ENCODE data around the gene NFKB2. TPM values are rescaled to one million over a fixed set of nuclear protein-coding genes. Genes with fewer than 3 reads are reported as not detected.

Gene NFKB2
- total RNA-seq, 1 experiment from 2014 or later = 27.6 TPM

DNA sequence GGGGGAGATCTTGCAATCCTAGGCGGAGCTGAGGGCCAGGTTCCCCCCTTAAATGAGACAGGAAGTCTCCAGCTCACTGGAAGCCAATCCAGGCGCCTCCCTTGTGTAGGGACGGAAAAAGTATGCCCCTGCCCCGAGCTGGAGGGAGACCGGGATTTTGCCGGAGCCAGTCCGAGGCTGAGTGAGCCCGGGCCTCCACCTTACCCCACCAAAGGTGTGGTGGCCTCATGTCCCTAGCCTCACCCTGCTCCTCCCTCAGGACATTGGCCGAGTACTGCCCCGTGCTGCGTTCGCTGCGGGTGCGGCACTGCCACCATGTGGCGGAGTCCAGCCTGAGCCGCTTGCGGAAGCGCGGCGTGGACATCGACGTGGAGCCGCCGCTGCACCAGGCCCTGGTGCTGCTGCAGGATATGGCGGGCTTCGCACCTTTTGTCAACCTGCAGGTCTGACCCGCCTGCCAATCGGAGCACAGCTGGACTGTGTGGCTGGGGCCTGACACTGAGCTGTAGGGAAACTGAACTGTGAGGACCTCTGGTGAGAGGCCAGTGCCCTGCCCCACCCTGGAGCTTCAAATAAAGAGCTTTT lies 27.1 kb downstream of the NFKB2 start (continued):
- TF ChIP-seq, protein P1, sequence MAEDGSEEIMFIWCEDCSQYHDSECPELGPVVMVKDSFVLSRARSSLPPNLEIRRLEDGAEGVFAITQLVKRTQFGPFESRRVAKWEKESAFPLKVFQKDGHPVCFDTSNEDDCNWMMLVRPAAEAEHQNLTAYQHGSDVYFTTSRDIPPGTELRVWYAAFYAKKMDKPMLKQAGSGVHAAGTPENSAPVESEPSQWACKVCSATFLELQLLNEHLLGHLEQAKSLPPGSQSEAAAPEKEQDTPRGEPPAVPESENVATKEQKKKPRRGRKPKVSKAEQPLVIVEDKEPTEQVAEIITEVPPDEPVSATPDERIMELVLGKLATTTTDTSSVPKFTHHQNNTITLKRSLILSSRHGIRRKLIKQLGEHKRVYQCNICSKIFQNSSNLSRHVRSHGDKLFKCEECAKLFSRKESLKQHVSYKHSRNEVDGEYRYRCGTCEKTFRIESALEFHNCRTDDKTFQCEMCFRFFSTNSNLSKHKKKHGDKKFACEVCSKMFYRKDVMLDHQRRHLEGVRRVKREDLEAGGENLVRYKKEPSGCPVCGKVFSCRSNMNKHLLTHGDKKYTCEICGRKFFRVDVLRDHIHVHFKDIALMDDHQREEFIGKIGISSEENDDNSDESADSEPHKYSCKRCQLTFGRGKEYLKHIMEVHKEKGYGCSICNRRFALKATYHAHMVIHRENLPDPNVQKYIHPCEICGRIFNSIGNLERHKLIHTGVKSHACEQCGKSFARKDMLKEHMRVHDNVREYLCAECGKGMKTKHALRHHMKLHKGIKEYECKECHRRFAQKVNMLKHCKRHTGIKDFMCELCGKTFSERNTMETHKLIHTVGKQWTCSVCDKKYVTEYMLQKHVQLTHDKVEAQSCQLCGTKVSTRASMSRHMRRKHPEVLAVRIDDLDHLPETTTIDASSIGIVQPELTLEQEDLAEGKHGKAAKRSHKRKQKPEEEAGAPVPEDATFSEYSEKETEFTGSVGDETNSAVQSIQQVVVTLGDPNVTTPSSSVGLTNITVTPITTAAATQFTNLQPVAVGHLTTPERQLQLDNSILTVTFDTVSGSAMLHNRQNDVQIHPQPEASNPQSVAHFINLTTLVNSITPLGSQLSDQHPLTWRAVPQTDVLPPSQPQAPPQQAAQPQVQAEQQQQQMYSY (CRISPR knock-in tag; IDR thresholded peaks at IDR 0.05) = no peak; the same call in 1 of the 2 replicates
- peak; percentile 98 for TF ChIP-seq ZNF121 (CRISPR knock-in tag; IDR thresholded peaks at IDR 0.05)
- no peak for TF ChIP-seq GTF2I (CRISPR knock-in tag; conservative IDR thresholded peaks at IDR 0.05)
- TF ChIP-seq, protein P2, sequence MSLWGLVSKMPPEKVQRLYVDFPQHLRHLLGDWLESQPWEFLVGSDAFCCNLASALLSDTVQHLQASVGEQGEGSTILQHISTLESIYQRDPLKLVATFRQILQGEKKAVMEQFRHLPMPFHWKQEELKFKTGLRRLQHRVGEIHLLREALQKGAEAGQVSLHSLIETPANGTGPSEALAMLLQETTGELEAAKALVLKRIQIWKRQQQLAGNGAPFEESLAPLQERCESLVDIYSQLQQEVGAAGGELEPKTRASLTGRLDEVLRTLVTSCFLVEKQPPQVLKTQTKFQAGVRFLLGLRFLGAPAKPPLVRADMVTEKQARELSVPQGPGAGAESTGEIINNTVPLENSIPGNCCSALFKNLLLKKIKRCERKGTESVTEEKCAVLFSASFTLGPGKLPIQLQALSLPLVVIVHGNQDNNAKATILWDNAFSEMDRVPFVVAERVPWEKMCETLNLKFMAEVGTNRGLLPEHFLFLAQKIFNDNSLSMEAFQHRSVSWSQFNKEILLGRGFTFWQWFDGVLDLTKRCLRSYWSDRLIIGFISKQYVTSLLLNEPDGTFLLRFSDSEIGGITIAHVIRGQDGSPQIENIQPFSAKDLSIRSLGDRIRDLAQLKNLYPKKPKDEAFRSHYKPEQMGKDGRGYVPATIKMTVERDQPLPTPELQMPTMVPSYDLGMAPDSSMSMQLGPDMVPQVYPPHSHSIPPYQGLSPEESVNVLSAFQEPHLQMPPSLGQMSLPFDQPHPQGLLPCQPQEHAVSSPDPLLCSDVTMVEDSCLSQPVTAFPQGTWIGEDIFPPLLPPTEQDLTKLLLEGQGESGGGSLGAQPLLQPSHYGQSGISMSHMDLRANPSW (CRISPR knock-in tag; conservative IDR thresholded peaks at IDR 0.05; ENCODE audit: low read depth) = no peak
- no peak for TF ChIP-seq ATF1 (CRISPR knock-in tag; IDR thresholded peaks at IDR 0.05)
- TF ChIP-seq, protein P3, sequence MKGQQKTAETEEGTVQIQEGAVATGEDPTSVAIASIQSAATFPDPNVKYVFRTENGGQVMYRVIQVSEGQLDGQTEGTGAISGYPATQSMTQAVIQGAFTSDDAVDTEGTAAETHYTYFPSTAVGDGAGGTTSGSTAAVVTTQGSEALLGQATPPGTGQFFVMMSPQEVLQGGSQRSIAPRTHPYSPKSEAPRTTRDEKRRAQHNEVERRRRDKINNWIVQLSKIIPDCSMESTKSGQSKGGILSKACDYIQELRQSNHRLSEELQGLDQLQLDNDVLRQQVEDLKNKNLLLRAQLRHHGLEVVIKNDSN (CRISPR knock-in tag; IDR thresholded peaks at IDR 0.05) = peak; percentile 57
- TF ChIP-seq ETV6 (CRISPR knock-in tag; IDR thresholded peaks at IDR 0.05) = peak; percentile 72; the same call in 1 of the 2 replicates
- TF ChIP-seq FOXP1 (CRISPR knock-in tag; IDR thresholded peaks at IDR 0.05; ENCODE audit: borderline replicate concordance) = peak; percentile 75
- TF ChIP-seq, protein P4, sequence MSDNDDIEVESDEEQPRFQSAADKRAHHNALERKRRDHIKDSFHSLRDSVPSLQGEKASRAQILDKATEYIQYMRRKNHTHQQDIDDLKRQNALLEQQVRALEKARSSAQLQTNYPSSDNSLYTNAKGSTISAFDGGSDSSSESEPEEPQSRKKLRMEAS (CRISPR knock-in tag; IDR thresholded peaks at IDR 0.05) = peak; percentile 97
- TF ChIP-seq MXD4 (CRISPR knock-in tag; IDR thresholded peaks at IDR 0.05; ENCODE audit: borderline replicate concordance) = no peak
- TF ChIP-seq, protein P5, sequence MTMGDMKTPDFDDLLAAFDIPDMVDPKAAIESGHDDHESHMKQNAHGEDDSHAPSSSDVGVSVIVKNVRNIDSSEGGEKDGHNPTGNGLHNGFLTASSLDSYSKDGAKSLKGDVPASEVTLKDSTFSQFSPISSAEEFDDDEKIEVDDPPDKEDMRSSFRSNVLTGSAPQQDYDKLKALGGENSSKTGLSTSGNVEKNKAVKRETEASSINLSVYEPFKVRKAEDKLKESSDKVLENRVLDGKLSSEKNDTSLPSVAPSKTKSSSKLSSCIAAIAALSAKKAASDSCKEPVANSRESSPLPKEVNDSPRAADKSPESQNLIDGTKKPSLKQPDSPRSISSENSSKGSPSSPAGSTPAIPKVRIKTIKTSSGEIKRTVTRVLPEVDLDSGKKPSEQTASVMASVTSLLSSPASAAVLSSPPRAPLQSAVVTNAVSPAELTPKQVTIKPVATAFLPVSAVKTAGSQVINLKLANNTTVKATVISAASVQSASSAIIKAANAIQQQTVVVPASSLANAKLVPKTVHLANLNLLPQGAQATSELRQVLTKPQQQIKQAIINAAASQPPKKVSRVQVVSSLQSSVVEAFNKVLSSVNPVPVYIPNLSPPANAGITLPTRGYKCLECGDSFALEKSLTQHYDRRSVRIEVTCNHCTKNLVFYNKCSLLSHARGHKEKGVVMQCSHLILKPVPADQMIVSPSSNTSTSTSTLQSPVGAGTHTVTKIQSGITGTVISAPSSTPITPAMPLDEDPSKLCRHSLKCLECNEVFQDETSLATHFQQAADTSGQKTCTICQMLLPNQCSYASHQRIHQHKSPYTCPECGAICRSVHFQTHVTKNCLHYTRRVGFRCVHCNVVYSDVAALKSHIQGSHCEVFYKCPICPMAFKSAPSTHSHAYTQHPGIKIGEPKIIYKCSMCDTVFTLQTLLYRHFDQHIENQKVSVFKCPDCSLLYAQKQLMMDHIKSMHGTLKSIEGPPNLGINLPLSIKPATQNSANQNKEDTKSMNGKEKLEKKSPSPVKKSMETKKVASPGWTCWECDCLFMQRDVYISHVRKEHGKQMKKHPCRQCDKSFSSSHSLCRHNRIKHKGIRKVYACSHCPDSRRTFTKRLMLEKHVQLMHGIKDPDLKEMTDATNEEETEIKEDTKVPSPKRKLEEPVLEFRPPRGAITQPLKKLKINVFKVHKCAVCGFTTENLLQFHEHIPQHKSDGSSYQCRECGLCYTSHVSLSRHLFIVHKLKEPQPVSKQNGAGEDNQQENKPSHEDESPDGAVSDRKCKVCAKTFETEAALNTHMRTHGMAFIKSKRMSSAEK (CRISPR knock-in tag; IDR thresholded peaks at IDR 0.05; ENCODE audit: borderline replicate concordance) = no peak
- no peak for TF ChIP-seq ZNF317 (CRISPR knock-in tag; IDR thresholded peaks at IDR 0.05; ENCODE audit: borderline replicate concordance, low read depth)
- TF ChIP-seq NR3C1 (CRISPR knock-in tag; conservative IDR thresholded peaks at IDR 0.05; ENCODE audit: low read depth) = no peak
- TF ChIP-seq, protein P6, sequence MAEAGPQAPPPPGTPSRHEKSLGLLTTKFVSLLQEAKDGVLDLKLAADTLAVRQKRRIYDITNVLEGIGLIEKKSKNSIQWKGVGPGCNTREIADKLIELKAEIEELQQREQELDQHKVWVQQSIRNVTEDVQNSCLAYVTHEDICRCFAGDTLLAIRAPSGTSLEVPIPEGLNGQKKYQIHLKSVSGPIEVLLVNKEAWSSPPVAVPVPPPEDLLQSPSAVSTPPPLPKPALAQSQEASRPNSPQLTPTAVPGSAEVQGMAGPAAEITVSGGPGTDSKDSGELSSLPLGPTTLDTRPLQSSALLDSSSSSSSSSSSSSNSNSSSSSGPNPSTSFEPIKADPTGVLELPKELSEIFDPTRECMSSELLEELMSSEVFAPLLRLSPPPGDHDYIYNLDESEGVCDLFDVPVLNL (CRISPR knock-in tag; IDR thresholded peaks at IDR 0.05; ENCODE audit: borderline replicate concordance, low read depth) = no peak
- TF ChIP-seq TEAD4 (CRISPR knock-in tag; IDR thresholded peaks at IDR 0.05) = no peak
- TF ChIP-seq, protein P7, sequence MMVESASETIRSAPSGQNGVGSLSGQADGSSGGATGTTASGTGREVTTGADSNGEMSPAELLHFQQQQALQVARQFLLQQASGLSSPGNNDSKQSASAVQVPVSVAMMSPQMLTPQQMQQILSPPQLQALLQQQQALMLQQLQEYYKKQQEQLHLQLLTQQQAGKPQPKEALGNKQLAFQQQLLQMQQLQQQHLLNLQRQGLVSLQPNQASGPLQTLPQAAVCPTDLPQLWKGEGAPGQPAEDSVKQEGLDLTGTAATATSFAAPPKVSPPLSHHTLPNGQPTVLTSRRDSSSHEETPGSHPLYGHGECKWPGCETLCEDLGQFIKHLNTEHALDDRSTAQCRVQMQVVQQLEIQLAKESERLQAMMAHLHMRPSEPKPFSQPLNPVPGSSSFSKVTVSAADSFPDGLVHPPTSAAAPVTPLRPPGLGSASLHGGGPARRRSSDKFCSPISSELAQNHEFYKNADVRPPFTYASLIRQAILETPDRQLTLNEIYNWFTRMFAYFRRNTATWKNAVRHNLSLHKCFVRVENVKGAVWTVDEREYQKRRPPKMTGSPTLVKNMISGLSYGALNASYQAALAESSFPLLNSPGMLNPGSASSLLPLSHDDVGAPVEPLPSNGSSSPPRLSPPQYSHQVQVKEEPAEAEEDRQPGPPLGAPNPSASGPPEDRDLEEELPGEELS (CRISPR knock-in tag; IDR thresholded peaks at IDR 0.05) = peak; percentile 83; the same call in 1 of the 2 replicates
- TF ChIP-seq FOXK1 (CRISPR knock-in tag; IDR thresholded peaks at IDR 0.05) = peak; percentile 55; the same call in 1 of the 2 replicates
- no peak for TF ChIP-seq ZNF263 (CRISPR knock-in tag; IDR thresholded peaks at IDR 0.05; ENCODE audit: low read depth)
- no peak for TF ChIP-seq GRHL2 (CRISPR knock-in tag; IDR thresholded peaks at IDR 0.05; ENCODE audit: insufficient replicate concordance, severe bottlenecking)
- no peak; the same call in 1 of the 2 replicates for TF ChIP-seq CREM (CRISPR knock-in tag; IDR thresholded peaks at IDR 0.05)
- no peak for TF ChIP-seq EMX1 (CRISPR knock-in tag; IDR thresholded peaks at IDR 0.05)

Measured in WTC11 (cell line).